ENCODE results near the gene TIE1.
A peak's percentile ranks its signal among the peaks of the same experiment; 100 is the strongest.

The TIE1 gene

GRCh38 chr1:43370564-43370963, 69.8 kb downstream of the TIE1 start:
- H3K4me3 ChIP-seq: no peak overlapping the region

GRCh38 chr1:43372172-43372571, 71.4 kb downstream of the TIE1 start:
- Histone ChIP-seq H3K36me3 (peaks cover 0 to 37% (median 6%) of the 10 kb centered on the region in 11 experiments; a peak in 7 of 22 replicates), H3K27ac (no peak overlapping the region), H3K4me2 (no peak overlapping the region), H3K4me3 (no peak overlapping the region), H3K4me1 (peaks cover 8 to 53% (median 20%) of the 10 kb centered on the region in 10 experiments), H3K9ac (no peak overlapping the region), H3K27me3 (no peaks in the 10 kb centered on the region), H4K20me1 (peaks cover 0 to 4% (median 0%) of the 10 kb centered on the region in 11 experiments; a peak in 4 of 22 replicates), H3K9me3 (replicated peaks in 1 of 11) (no peaks in the 10 kb centered on the region)
- TF ChIP-seq Cebpa-rat (IDR thresholded peaks at IDR 0.05): no peak

More at GRCh38 chr1:43370564-43370963, 69.8 kb downstream of the TIE1 start:
- Histone ChIP-seq H3K4me1 (peaks cover 23 to 59% (median 35%) of the 10 kb centered on the region in 10 experiments), H3K9ac (no peak overlapping the region), H3K27ac (no peak overlapping the region), H3K9me3 (replicated peaks in 1 of 11) (no peaks in the 10 kb centered on the region), H3K4me2 (peak overlapping the region in 2 of 11 experiments; percentile 20 to 100; a peak in 1 of 22 replicates), H4K20me1 (peaks cover 5 to 18% (median 15%) of the 10 kb centered on the region in 11 experiments; a peak in 15 of 22 replicates), H3K27me3 (no peaks in the 10 kb centered on the region), H3K36me3 (peaks cover 2 to 32% (median 8%) of the 10 kb centered on the region in 11 experiments; a peak in 21 of 22 replicates)
- TF ChIP-seq Cebpa-rat (IDR thresholded peaks at IDR 0.05): no peak
